Neural cell (in vitro differentiated cells): Measurements from ENCODE around the gene ATAD2B. TPM values are rescaled to one million over a fixed set of nuclear protein-coding genes. Genes with fewer than 3 reads are reported as not detected.

ENCODE experiments used
- H2AFZ ChIP-seq: fragments of 200-600, 300-800 bp; sonication (generic), shearing (Covaris generic); 2 replicates; pipeline ENCODE4 v1.6.0; 2014; ENCODE audit warnings: low read depth, mild to moderate bottlenecking, antibody characterized with exemption, low read length, moderate library complexity
- H3F3A ChIP-seq: fragments of 200-600 bp; shearing (Covaris generic); 2 replicates; pipeline ENCODE4 v1.6.1; 2016; ENCODE audit warnings: mild to moderate bottlenecking, moderate library complexity, mixed read lengths, antibody characterized with exemption, low read length; ENCODE audit not compliant: insufficient read depth, poor library complexity, severe bottlenecking
- H3K27ac ChIP-seq: fragments of 200-600, 300-800 bp; sonication (generic), shearing (Covaris generic); 2 replicates; pipeline ENCODE4 v1.5.1; 2014; ENCODE audit warnings: mild to moderate bottlenecking, low read length, moderate library complexity
- H3K27me3 ChIP-seq: fragments of 300-800, 200-600 bp; sonication (generic), shearing (Covaris generic); 2 replicates; pipeline ENCODE4 v1.6.0; 2014; ENCODE audit warnings: mild to moderate bottlenecking, low read depth, low read length, moderate library complexity; ENCODE audit not compliant: insufficient read depth
- H3K36me3 ChIP-seq: fragments of 300-800, 200-600 bp; sonication (generic), shearing (Covaris generic); 2 replicates; pipeline ENCODE4 v1.5.1; 2014; ENCODE audit warnings: mild to moderate bottlenecking, antibody characterized with exemption, low read length, moderate library complexity; ENCODE audit not compliant: insufficient read depth
- H3K4me2 ChIP-seq: fragments of 300-800, 200-600 bp; sonication (generic), shearing (Covaris generic); 2 replicates; pipeline ENCODE4 v1.6.0; 2014; ENCODE audit warnings: mild to moderate bottlenecking, low read length
- H3K4me3 ChIP-seq: fragments of 300-800, 200-600 bp; sonication (generic), shearing (Covaris generic); 2 replicates; pipeline ENCODE4 v1.5.1; 2014; ENCODE audit warnings: mild to moderate bottlenecking, low read length, moderate library complexity
- H3K79me2 ChIP-seq: fragments of 200-600 bp; shearing (Covaris generic); replicated peaks from 2 replicates; pipeline ENCODE4 v1.6.0; 2014; ENCODE audit warnings: mild to moderate bottlenecking, low read length, moderate library complexity; ENCODE audit not compliant: insufficient read depth
- H3K9ac ChIP-seq: fragments of 300-800, 200-600 bp; sonication (generic), shearing (Covaris generic); 2 replicates; pipeline ENCODE4 v1.6.1; 2016; ENCODE audit warnings: mild to moderate bottlenecking, low read length, mixed read lengths
- H3K9me2 ChIP-seq: fragments of 200-600 bp; shearing (Covaris generic); 2 replicates; pipeline ENCODE4 v1.6.1; 2016; ENCODE audit warnings: mild to moderate bottlenecking, low read length, mixed read lengths; ENCODE audit not compliant: insufficient read depth
- H3K9me3 ChIP-seq: fragments of 200-600, 300-800 bp; sonication (generic), shearing (Covaris generic); 2 replicates; pipeline ENCODE4 v1.6.1; 2016; ENCODE audit warnings: mild to moderate bottlenecking, mixed run types, low read length, moderate library complexity, mixed read lengths
- H4K20me1 ChIP-seq: fragments of 200-600 bp; shearing (Covaris generic); 2 replicates; pipeline ENCODE4 v1.6.1; 2016; ENCODE audit warnings: mild to moderate bottlenecking, mixed run types; ENCODE audit not compliant: insufficient read depth
- CTCF ChIP-seq: fragments of 450-650 bp; IDR thresholded peaks from 2 replicates; pipeline ENCODE4 v1.5.1; 2014; ENCODE audit warnings: antibody characterized with exemption, mild to moderate bottlenecking, moderate library complexity; ENCODE audit not compliant: poor library complexity, severe bottlenecking
- EP300 ChIP-seq: fragments of 450-650 bp; conservative IDR thresholded peaks from 2 replicates; pipeline ENCODE4 v1.6.1; 2014; ENCODE audit warnings: antibody characterized with exemption, mild to moderate bottlenecking, moderate library complexity; ENCODE audit not compliant: poor library complexity, severe bottlenecking
- EZH2 ChIP-seq: fragments of 200-600, 300-800 bp; shearing (Covaris generic), sonication (generic); IDR thresholded peaks from 2 replicates; pipeline ENCODE4 v1.6.1; 2014; ENCODE audit warnings: antibody characterized with exemption, low read length, borderline replicate concordance, mild to moderate bottlenecking; ENCODE audit not compliant: insufficient read depth, poor library complexity, severe bottlenecking
- MXI1 ChIP-seq: fragments of 450-650 bp; conservative IDR thresholded peaks from 2 replicates; pipeline ENCODE4 v1.6.1; 2014; ENCODE audit warnings: antibody characterized with exemption, mild to moderate bottlenecking; ENCODE audit not compliant: poor library complexity, severe bottlenecking
- POLR2AphosphoS5 ChIP-seq: IDR thresholded peaks from 2 replicates; pipeline ENCODE4 v1.6.1; 2012
- RAD21 ChIP-seq: fragments of 450-650 bp; conservative IDR thresholded peaks from 2 replicates; pipeline ENCODE4 v1.6.1; 2014; ENCODE audit warnings: antibody characterized with exemption, mild to moderate bottlenecking, moderate library complexity
- REST ChIP-seq: IDR thresholded peaks from 2 replicates; pipeline ENCODE4 v1.6.1; 2012; ENCODE audit warnings: borderline replicate concordance
- SMC3 ChIP-seq: fragments of 450-650 bp; conservative IDR thresholded peaks from 2 replicates; pipeline ENCODE4 v1.6.1; 2014; ENCODE audit warnings: antibody characterized with exemption, mild to moderate bottlenecking, moderate library complexity; ENCODE audit not compliant: poor library complexity
- TAF1 ChIP-seq: IDR thresholded peaks from 2 replicates; pipeline ENCODE4 v1.6.1; 2012; ENCODE audit warnings: low read depth
- polyA plus RNA-seq: library from polyadenylated mRNA; depleted of rRNA; stranded (reverse); fragments of >200 nt; gene quantifications from 2 replicates; pipeline ENCODE4 v1.2.3, GENCODE V29; 2014

The ATAD2B gene
- polyA plus RNA-seq, 1 donor from 2014 or later = 37.6 TPM

GRCh38 chr2:23806201-23806600, 120.7 kb downstream of the ATAD2B start:
- Histone ChIP-seq H3K9me3 (no peaks in the 10 kb centered on the region), H3K4me3 (no peak overlapping the region), H3F3A (no peaks in the 10 kb centered on the region), H3K36me3 (peaks cover 6% of the 10 kb centered on the region), H3K9ac (no peak overlapping the region), H3K79me2 (no peaks in the 10 kb centered on the region), H3K4me2 (no peak overlapping the region), H3K27me3 (no peaks in the 10 kb centered on the region), H3K9me2 (peaks cover 4% of the 10 kb centered on the region), H2AFZ (no peak overlapping the region), H3K27ac (no peak overlapping the region), H4K20me1 (no peaks in the 10 kb centered on the region)
- TF ChIP-seq POLR2AphosphoS5 (no peak), TAF1 (no peak), RAD21 (no peak), MXI1 (no peak), EP300 (no peak), CTCF (no peak), SMC3 (no peak), EZH2 (no peak), REST (no peak)

- Histone ChIP-seq H4K20me1 (no peaks in the 10 kb centered on the region), H2AFZ (no peak overlapping the region), H3K79me2 (no peaks in the 10 kb centered on the region), H3K9me2 (peaks cover 4% of the 10 kb centered on the region), H3K9ac (no peak overlapping the region), H3K4me2 (no peak overlapping the region), H3K27ac (no peak overlapping the region), H3K27me3 (no peaks in the 10 kb centered on the region), H3K4me3 (no peak overlapping the region), H3K36me3 (no peaks in the 10 kb centered on the region), H3F3A (no peaks in the 10 kb centered on the region), H3K9me3 (no peaks in the 10 kb centered on the region)
- TF ChIP-seq RAD21 (no peak), REST (no peak), SMC3 (no peak), TAF1 (no peak), CTCF (no peak), EZH2 (no peak), EP300 (no peak), POLR2AphosphoS5 (no peak), MXI1 (no peak)
These were observed 122.9 kb downstream of the ATAD2B start for GRCh38 chr2:23803965-23804542.
